Medulla oblongata (tissue), 1 donor: ENCODE measurements around the gene CCNY.

Source experiments
- DNase-seq: peaks from one replicate; pipeline ENCODE4 v3.0.0-alpha.2; 2015; ENCODE audit errors: extremely low spot score

Gene CCNY

DNA sequence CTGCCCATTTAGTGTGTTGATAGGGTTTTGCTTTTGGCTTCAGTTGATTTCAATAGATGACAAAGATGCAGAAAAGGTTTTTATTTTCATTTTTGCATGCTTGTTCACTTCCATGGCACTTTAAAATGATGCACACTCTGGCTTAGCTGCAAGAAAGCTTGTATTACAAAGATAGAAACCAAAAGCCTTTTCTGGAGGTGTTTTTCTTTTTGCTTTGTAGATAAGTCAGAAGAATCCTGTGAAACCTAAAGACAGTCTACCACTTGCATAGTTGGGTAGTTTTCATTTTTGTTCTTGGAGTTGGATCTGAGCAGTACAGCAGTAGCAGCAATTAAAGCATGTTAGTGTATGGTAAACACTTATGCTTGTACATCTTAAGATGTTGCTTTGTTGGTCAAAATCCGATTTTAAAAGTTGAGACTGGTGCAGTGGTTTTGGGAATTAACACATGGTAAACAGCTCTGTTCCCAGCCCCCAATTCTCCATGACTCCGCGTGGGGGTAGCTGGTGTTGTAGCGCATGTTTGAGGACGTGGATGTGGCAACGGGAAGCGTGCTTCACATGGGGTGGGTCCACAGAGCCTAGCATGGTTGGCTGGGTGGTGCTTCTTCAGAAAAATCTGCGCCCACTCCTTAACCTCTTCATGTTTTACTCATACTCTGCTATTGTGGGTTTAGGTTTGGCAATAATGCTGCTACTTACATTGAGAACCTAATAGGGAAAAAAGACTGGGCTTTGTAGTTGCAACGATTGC lies 19.8 kb downstream of the CCNY start:
- DNase-seq, result no peak

DNA sequence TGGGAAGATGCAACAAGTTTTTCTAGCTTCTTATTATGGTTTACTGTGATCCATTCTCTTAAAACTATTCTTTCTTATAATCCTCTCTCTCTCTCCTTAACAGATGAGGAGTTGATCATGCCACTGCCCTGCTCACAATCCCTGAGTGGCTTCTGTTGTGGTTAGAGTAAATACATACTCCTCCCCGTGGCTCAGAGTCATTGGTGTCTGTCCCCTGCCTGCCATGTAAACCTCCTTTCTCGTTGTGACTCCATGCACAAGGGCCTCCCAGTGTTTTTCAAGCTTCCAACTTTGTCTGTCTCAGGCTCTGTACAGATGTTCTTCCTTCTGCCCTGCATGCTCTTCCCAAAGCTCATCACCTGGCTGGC lies 20.4 kb downstream of the CCNY start:
- no peak for DNase-seq

GRCh38 chr10:35359056-35359455 lies 22.7 kb downstream of the CCNY start:
- DNase-seq, result no peak

DNA sequence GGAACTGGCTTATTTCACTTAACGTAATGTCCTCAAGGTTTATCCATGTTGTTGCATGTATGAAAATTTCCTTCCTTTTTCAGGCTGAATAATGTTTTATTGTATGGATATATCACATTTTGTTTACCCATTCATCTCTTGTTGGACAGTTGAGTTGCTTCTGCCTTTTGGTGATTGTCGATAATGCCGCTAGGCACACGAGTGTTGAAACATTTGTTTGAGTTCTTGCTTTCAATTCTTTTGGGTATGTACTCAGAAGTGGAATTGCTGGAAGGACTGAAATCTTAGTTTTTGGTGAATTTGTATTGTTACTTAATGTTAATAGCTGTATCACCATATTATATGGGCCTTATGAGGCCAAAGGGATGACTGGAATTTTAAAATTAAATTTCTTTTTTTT lies 23.6 kb downstream of the CCNY start:
- no peak for DNase-seq

- DNase-seq, result no peak
These were observed 26.5 kb downstream of the CCNY start for GRCh38 chr10:35362701-35363350.

DNA sequence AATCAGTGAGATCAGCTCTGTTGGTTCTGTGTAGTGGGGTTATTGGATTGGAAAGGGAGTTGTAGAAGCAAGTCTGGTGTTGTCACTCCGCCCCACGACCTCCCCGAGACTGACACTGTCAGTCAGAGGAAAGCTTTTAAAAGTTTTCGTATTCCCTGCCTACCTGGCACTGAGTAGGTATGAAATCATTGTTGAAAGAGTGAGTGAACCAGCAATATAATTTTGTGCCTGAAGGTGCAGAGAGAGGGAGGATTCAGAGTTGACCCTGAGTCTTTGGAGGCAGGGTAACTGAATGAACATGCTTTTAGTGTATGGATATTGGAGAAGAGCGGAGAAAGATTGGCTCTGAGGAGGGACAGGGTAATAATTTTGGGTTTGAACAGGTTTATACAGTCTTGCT lies 27.3 kb downstream of the CCNY start:
- DNase-seq, result no peak

DNA sequence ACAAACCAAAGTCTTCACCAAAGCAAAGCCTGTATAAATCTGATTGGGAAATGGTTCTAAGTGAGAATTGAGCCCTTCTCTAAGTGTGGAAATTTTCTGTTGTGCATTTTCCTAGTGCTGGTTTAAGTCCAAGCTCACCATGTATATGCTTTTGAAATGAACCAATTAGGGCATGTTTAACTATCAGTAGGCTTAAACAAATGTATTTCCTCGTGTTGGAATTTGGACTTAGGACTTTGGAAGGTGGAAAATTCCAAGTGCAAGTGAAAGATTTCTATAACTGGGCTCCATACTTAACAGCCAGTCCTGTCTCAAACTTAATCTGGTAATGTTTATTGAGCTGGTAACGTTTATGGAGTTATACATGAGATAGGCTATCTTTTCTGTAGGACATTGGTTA lies 28.5 kb downstream of the CCNY start:
- no peak for DNase-seq

DNA sequence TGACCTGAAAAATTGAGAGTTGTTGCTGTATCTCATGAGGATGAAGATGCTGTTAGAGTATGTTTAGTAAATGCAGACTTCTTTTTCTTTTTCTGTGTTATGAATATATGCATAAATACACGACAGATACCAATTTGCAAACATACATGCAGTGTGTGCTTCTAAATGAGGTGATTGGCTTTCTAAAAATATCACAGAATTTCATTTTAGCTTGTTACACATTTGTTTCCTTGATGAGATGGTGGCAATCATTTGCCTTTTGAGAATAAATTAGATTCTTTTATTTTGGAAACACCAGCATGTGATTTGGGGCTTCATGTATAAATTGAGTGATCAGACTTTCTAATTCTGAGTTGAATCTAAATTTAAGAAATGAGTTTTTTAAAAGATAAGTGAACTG lies 29.7 kb downstream of the CCNY start:
- DNase-seq, result no peak

DNA sequence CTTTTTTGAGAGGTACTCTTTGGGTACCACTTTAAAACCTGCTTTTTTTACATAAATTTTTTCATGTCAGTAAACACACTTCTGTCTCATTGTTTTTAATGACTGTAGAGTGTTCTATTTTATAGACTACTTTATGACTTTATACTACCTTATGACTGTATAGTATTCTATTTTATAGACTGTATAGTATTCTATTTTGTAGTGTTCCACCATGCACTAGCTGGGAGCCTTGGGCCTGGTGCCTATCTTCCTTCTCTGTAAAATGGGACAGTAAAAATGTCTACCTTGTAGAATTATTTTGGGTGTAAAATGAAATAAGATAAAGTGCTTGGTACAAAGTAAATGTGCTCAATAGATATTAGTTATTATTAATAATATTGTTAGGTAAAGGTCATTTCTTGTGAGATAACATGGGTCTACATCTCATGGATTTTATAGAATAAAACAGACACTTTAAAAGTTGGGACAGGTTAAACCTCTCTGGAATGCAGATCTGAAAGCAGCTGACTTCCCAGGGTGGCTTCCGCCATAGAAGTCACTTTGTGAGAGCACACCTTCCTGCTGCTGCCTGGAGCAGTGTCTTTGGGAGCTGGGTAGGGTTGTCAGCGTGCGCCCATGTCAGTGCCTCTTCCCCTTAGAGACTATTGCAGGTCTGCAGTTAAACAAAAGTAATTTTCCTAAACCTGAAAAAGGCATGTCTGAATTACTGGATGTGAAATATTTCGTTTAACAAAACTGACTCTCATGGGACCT lies 31.0 kb downstream of the CCNY start:
- no peak for DNase-seq

GRCh38 chr10:35367982-35368381 lies 31.7 kb downstream of the CCNY start:
- no peak for DNase-seq

- DNase-seq, result no peak
These were observed 32.3 kb downstream of the CCNY start for GRCh38 chr10:35368485-35369048.

GRCh38 chr10:35369049-35369611 lies 32.8 kb downstream of the CCNY start:
- DNase-seq, result no peak

DNA sequence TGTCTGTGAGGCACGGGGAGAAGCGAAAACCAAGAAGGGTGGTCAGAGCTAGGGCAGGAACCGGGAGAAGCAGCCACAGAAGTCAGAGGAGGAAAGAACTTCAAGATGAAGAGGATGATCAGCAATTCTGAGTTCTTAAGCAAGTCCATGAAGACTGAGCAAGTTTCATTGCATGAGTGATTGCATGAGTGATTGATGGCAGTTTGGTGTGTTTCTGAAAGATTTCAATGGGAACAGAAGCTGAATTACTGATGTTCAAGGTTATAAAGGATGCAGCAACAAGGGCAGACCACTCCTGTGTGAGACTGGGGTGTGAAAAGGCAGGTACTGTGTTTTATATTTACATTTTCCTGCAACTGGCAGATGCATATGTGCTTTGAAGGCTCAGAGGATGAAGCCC lies 35.4 kb downstream of the CCNY start:
- DNase-seq, result no peak

DNA sequence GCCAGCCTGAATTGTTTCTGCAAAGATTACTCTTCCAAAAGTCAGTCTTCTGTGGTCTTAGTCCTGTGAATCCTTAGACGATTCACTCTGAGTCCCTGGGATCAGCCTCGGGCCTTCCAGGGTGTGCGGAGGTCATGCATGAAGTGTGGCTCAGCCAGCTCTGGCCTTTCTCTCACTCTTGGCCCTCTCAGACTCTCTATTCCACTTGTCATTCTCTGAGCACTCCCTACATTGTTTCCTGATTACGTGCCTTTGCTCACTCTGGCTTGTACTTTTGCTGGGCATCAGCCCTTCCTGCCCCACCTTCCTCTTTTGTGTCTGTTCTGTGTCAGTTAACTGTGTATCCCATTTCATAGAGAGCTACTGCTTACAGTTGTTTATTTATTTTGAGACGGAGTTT lies 36.0 kb downstream of the CCNY start:
- DNase-seq, result peak; percentile 49

GRCh38 chr10:35375091-35375765 lies 38.9 kb downstream of the CCNY start:
- DNase-seq, result no peak

DNA sequence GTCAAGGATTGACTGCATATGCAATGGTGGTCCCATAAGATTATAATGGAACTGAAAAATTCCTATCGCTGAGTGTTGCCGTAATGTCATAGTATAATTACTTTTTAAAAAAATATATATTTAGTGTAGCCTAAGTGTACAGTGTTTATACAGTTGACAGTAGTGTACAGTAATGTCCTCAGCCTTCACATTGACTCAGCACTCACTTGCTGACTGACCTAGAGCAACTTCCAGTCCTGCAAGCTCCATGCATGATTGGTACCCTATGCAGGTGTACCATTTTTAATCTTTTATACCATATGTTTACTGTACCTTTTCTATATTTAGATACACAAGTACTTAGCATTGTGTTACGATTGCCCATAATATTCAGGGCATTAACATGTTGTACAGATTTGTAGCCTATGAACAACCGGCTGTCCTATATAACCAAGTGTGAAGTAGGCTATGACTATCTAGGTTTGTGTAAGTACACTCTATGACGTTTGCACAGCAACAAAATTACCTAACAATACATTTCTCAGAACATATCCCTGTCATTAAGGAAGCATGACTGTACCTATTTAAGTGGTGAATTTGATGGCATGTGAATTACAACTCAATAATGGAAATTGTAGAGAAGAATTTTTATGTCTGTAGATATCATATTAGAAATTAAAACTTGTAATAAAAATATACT lies 40.9 kb downstream of the CCNY start:
- DNase-seq, result no peak

DNA sequence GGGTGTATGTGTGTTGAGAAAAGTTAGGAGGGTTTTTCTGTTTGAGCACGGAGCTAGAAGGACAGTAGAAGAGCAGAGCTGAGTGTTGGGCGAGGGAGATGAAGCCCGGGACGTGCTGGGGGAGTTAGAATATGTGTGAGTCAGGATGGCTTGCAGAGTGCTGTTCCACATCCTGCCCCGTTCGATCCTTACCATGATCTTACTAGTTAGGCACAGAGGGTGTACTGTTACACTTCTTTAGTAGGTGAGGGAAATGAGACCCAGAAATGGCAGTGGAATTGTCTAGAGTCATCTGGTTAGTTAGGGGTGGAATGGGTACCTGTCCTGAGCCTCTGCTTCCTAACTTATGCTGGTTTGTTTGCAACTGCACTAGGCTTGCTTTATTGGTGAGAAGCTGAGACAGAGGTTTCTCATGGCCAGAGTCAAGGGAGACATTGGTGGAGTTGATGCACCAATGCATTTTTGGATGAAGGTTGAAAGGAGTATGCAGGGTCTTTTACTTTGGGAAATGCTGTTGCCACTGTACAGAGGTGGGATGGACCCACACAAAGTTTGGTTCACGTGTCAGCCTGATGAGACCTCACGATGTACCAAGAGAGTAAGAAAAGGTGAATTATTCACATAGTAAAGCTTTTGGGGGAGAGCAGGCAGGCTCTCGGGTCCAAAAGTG lies 42.4 kb downstream of the CCNY start:
- DNase-seq, result no peak

GRCh38 chr10:35379226-35380137 lies 43.2 kb downstream of the CCNY start:
- DNase-seq, result peak; percentile 84

- DNase-seq, result no peak
These were observed 45.8 kb downstream of the CCNY start for GRCh38 chr10:35382096-35382495.
